ENCODE results near the gene NOPCHAP1. TPM values are rescaled to one million over a fixed set of nuclear protein-coding genes. Genes with fewer than 3 reads are reported as not detected.

NOPCHAP1 gene, protein sequence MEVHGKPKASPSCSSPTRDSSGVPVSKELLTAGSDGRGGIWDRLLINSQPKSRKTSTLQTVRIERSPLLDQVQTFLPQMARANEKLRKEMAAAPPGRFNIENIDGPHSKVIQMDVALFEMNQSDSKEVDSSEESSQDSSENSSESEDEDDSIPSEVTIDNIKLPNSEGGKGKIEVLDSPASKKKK
- 20.1 to 37.4 TPM (median 35.3 TPM) in 5 replicates for total RNA-seq (2022; extraction: Qiagen RNA extraction)

DNA sequence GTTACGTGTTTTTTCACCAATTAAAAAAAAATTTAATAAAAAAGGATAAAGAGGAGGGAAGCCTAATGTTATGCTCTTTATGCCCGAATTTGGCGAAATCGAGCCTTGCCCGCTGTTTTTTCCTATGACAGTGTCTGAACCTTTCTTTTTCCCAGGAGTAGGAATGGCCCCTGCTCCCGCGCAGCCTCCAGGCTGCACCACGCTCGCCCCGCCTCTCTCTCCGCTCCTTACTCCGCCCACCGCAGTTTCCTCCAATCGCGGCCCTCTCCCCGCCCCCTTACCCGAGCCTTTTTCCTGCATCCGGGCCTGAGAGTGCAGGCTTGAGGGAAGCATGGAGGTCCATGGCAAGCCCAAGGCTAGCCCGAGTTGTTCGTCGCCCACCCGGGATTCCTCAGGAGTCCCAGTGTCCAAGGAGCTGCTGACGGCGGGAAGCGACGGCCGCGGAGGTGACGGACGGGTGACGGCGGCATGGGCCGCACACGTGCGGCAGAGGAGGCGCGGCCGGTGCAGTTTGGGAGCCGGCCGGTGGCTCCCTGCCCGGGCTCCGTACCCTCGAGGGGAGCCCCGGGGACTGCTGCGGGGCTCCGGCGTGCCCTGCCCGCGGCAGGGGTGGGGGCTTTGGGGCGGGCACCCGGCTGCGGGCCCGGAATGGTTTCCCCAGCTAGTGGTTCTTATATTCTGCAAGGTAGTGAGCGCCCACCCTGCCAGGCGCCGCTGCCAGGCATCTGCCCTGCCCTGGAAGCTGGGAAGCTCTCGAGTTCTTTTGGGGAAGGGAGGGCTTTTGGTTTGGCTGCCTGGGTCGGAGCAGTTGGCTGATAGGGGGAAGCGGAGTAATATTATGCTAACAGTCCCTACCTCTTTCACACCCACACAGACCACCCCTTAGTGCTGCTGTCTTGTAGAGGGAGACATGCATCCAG is at the start of gene NOPCHAP1:
Gene NOPCHAP1, plus strand, starts transcription at position 295 of the 920 bp plus-strand sequence. Its CDS starts 37 bp downstream, at position 332.

DNA sequence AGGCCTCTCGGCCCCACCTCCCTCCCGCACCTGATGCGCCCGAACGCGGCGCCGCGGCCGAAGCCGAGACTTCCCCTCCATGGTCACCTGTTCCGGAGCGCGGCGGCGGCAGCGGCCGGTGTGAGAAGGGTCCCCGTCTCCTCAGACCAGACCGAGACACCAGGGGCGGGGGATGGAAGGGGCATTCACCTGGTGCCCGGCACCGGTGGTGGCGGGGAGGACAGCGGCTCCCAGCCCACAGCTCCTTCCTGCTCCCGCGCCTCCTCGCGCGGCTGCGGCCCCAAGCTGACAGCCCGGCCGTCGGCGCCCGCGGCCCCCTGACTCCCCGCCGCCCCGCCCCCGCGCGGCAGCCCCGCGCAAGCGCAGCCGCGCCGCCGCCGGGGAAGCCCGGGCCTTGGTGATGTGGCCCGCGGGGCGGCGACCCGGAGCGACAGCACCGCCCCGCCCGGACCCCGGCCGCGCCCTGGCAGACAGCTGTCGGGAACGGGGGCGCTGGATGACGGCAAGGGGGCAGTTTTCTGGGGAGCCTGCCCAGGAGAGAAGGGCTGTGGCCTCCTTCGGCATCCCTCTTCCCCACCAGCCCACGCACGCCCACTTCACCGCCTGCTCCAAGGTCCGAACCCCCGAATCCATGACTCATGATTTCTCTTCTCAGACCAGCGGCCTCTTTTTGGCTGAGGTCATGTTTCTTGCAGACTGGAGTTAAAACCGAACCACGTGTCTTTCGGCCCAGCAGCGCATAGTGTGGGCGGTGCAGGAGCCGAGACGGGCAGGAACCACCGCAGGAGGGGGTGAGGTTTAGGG is 27.9 kb upstream of the NOPCHAP1 start, which contains the start of gene SLC41A2:
Gene SLC41A2, minus strand, starts transcription at position 290 of the 804 bp plus-strand sequence. CDS start 29,763 bp downstream, outside the sequence.

Other genes starting within 250 kb of the NOPCHAP1 start
- gene SLC41A2, start 28.0 kb upstream of the NOPCHAP1 start, total RNA-seq (2022; extraction: Qiagen RNA extraction): 19.4 to 25.4 TPM (median 21.4 TPM) in 5 replicates
- 2.4 to 4.2 TPM (median 3.8 TPM) in 5 replicates for gene ALDH1L2, start 98.1 kb downstream of the NOPCHAP1 start, total RNA-seq (2022; extraction: Qiagen RNA extraction)
- gene WASHC4, start 121.4 kb downstream of the NOPCHAP1 start, total RNA-seq (2022; extraction: Qiagen RNA extraction): 16.4 to 28.1 TPM (median 22.6 TPM) in 5 replicates
- gene APPL2, start 249.9 kb downstream of the NOPCHAP1 start, total RNA-seq (2022; extraction: Qiagen RNA extraction): 18.0 to 31.2 TPM (median 24.1 TPM) in 5 replicates